GM12878 (cell line): ENCODE results near the gene CBFA2T3. TPM values are rescaled to one million over a fixed set of nuclear protein-coding genes. Genes with fewer than 3 reads are reported as not detected.

ENCODE experiments used
- ATAC-seq: fragments of 200-7000 bp; cut with Tn5 transposase; 3 replicates; pipeline ENCODE4 v1.9.1; 2020; ENCODE audit warnings: mild to moderate bottlenecking, moderate library complexity
- BruUV-seq: library from RNA; stranded (reverse); fragments of 400-500 nt; replicated peaks from 2 replicates; lab custom pipeline; 2021; lab: Mats Ljungman, UMichigan
- CTCF ChIA-PET: fragments of 300-600 bp; sonication (Branson Sonifier 250); formaldehyde crosslinking; extraction: SDS; loops from one replicate; lab custom pipeline; 2021; ENCODE audit warnings: inconsistent platforms; lab: Yijun Ruan, JAX
- POLR2A ChIA-PET: fragments of 350-600 bp; formaldehyde crosslinking; extraction: SDS; loops from one replicate; lab custom pipeline; 2021; ENCODE audit warnings: inconsistent platforms; lab: Charles Lee
- RAD21 ChIA-PET: fragments of 300-600 bp; sonication (Branson Sonifier 250); formaldehyde crosslinking; loops from one replicate; lab custom pipeline; 2023; ENCODE audit warnings: antibody characterized with exemption; ENCODE audit not compliant: unreplicated experiment; lab: Charles Lee
- SMC1A ChIA-PET: fragments of 300-600 bp; sonication (Branson Sonifier 250); formaldehyde crosslinking; loops from one replicate; lab custom pipeline; 2023; ENCODE audit not compliant: unreplicated experiment, uncharacterized antibody; lab: Charles Lee
- DNase-seq: peaks from one replicate; pipeline ENCODE4 v3.0.0-alpha.2; 2011; ENCODE audit warnings: low read depth, low spot score
- FAIRE-seq: peaks from 3 replicates; lab custom pipeline; 2011; peaks lifted over from hg19 to GRCh38; lab: Jason Lieb, UNC
- H2AFZ ChIP-seq: 2 replicates; pipeline ENCODE4 v1.6.0; 2011; ENCODE audit warnings: low read depth, low read length, control low read depth; ENCODE audit not compliant: control insufficient read depth
- H3K27ac ChIP-seq: 2 replicates; pipeline ENCODE4 v1.5.1; 2011; ENCODE audit warnings: control low read depth; ENCODE audit not compliant: control insufficient read depth, insufficient read depth
- H3K27me3 ChIP-seq, 2 experiments: replicated peaks in 1 of 2; 2 replicates each; pipeline versions ENCODE4 v1.6.0 to v1.6.1; 2011; ENCODE audit warnings: low read length in 1 of 2; ENCODE audit not compliant: control insufficient read depth in 2 of 2, insufficient read depth in 2 of 2
- H3K36me3 ChIP-seq, 2 experiments: 2 replicates each; pipeline ENCODE4 v1.5.1; 2011; ENCODE audit warnings: low read length in 1 of 2; ENCODE audit not compliant: control insufficient read depth in 2 of 2, insufficient read depth in 2 of 2
- H3K4me1 ChIP-seq: 2 replicates; pipeline ENCODE4 v1.6.1; 2011; ENCODE audit warnings: mild to moderate bottlenecking, low read length, moderate library complexity, mixed read lengths; ENCODE audit not compliant: control insufficient read depth, insufficient read depth
- H3K4me2 ChIP-seq: 2 replicates; pipeline ENCODE4 v1.6.0; 2011; ENCODE audit warnings: control low read depth; ENCODE audit not compliant: control insufficient read depth, insufficient read depth
- H3K4me3 ChIP-seq: fragments of 200-600 bp; sonication (generic); 2 replicates; pipeline ENCODE4 v1.5.1; 2016
- H3K79me2 ChIP-seq: 2 replicates; pipeline ENCODE4 v1.6.0; 2011; ENCODE audit warnings: low read length; ENCODE audit not compliant: control insufficient read depth, insufficient read depth
- H3K9ac ChIP-seq: 2 replicates; pipeline ENCODE4 v1.8.0; 2011; ENCODE audit warnings: low read length, control low read depth, mixed read lengths; ENCODE audit not compliant: control insufficient read depth, insufficient read depth
- H3K9me3 ChIP-seq: replicated peaks from 3 replicates; pipeline ENCODE4 v1.5.1; 2011; ENCODE audit warnings: mild to moderate bottlenecking, low read length; ENCODE audit not compliant: control insufficient read depth, insufficient read depth
- H4K20me1 ChIP-seq: 2 replicates; pipeline ENCODE4 v1.6.0; 2011; ENCODE audit not compliant: control insufficient read depth, insufficient read depth
- CEBPB ChIP-seq, 2 experiments: fragments of 150-350 bp in 1 of 2; IDR thresholded peaks; 2 replicates each; pipeline ENCODE4 v1.6.1; 2012 to 2014; ENCODE audit warnings: low read depth in 2 of 2, low read length in 2 of 2, borderline replicate concordance in 1 of 2, inconsistent platforms in 1 of 2
- FOXK2 ChIP-seq: fragments of 450-650 bp; IDR thresholded peaks from 2 replicates; pipeline ENCODE4 v1.6.1; 2017; ENCODE audit warnings: mild to moderate bottlenecking, moderate library complexity
- GATAD2B ChIP-seq: fragments of 450-650 bp; conservative IDR thresholded peaks from 2 replicates; pipeline ENCODE4 v1.6.1; 2017; ENCODE audit warnings: low read depth, mild to moderate bottlenecking, moderate library complexity
- NRF1 ChIP-seq: conservative IDR thresholded peaks from 2 replicates; pipeline ENCODE4 v1.6.1; 2011; ENCODE audit warnings: mild to moderate bottlenecking, low read depth, low read length, improper control_type of control experiment
- RELB ChIP-seq: fragments of 450-650 bp; IDR thresholded peaks from 2 replicates; pipeline ENCODE4 v1.6.1; 2017; ENCODE audit warnings: low read depth, mild to moderate bottlenecking, moderate library complexity
- RUNX3 ChIP-seq: IDR thresholded peaks from 2 replicates; pipeline ENCODE4 v1.6.1; 2012; ENCODE audit warnings: low read length, inconsistent platforms
- TBL1XR1 ChIP-seq: IDR thresholded peaks from 2 replicates; pipeline ENCODE4 v1.6.1; 2012; ENCODE audit warnings: low read depth, low read length, improper control_type of control experiment
- WRNIP1 ChIP-seq: IDR thresholded peaks from 2 replicates; pipeline ENCODE4 v1.6.1; 2011; ENCODE audit warnings: low read depth, low read length, improper control_type of control experiment, borderline replicate concordance
- WGBS: methylation state at CpG from one replicate; pipeline ENCODE4 v1.1.6; 2016; ENCODE audit warnings: low lambda C conversion rate; ENCODE audit not compliant: insufficient replicate concordance, insufficient coverage; ENCODE audit errors: missing lambda C conversion rate; 5-methylcytosine and 5-hydroxymethylcytosine counted together
- in situ Hi-C: fragments of 300-500 bp; cut with MboI; formaldehyde crosslinking; loops from 9 replicates; pipeline ENCODE4 v1.14.3; 2018; ENCODE audit warnings: mixed read lengths
- intact Hi-C: fragments of 100-400 bp; cut with micrococcal nuclease; formaldehyde crosslinking; loops from one replicate; pipeline ENCODE4 v1.14.2; 2022; ENCODE audit not compliant: unreplicated experiment
- polyA plus RNA-seq, 11 experiments: library from polyadenylated mRNA; depleted of rRNA in 4 of 11; unstranded in 6 of 11; stranded (reverse) in 5 of 11; fragments of >200 nt; fragmentation: Nextera tagmentation in 4 of 11; fragmentation: Illumina TruSeq in 1 of 11; extraction: Ambion mirVana in 4 of 11; extraction: Trizol in 1 of 11; gene quantifications; 1 replicate in 1 of 11; 2 replicates in 10 of 11; pipeline versions ENCODE4 v1.2.1 to v1.2.3, GENCODE V29; 2011 to 2016; ENCODE audit warnings: inconsistent platforms in 2 of 11, missing spikeins in 2 of 11, low read depth in 1 of 11
- total RNA-seq, 4 experiments: library from RNA; depleted of rRNA in 3 of 4; stranded (reverse); fragments of >200 nt in 3 of 4; fragmentation: Illumina TruSeq in 1 of 4; extraction: Trizol in 1 of 4; gene quantifications; 2 replicates each; pipeline versions ENCODE4 v1.2.1 to v1.2.3, GENCODE V29; 2013 to 2021
- TF ChIP-seq, protein P1 (sequence below): IDR thresholded peaks from 2 replicates; pipeline ENCODE4 v1.6.1; 2011; ENCODE audit warnings: borderline replicate concordance, low read depth, mild to moderate bottlenecking, moderate library complexity, low read length; ENCODE audit not compliant: insufficient read depth, poor library complexity, severe bottlenecking
- TF ChIP-seq, protein P2 (sequence below): fragments of 450-650 bp; IDR thresholded peaks from 2 replicates; pipeline ENCODE4 v1.6.1; 2016; ENCODE audit warnings: mild to moderate bottlenecking, moderate library complexity, borderline replicate concordance

CBFA2T3 gene
- total and polyA plus RNA-seq, 10 of the 15 experiments (the other 5 are each of a cell fraction or from before 2014, with no cell fraction given) = 0.69 to 42.6 (median 4.5) TPM

GRCh38 chr16:88847654-88848053, 129.4 kb downstream of the CBFA2T3 start:
- Histone ChIP-seq H3K9me3 (no peaks in the 10 kb centered on the region), H4K20me1 (no peaks in the 10 kb centered on the region), H3K4me2 (no peak overlapping the region), H3K36me3 (no peaks in the 10 kb centered on the region), H2AFZ (no peak overlapping the region), H3K4me3 (no peak overlapping the region), H3K9ac (no peak overlapping the region), H3K27me3 (no peaks in the 10 kb centered on the region), H3K27ac (no peak overlapping the region), H3K79me2 (no peaks in the 10 kb centered on the region)
- CTCF ChIA-PET = no interaction called here
- no peak for ATAC-seq
- BruUV-seq = no TSS peak
- in situ Hi-C loops = no loop called here
- FAIRE-seq = no peak
- RAD21 ChIA-PET = no interaction called here
- no peak for DNase-seq
- WGBS = 86% methylated on average over 18 of the region's 18 CpGs
- SMC1A ChIA-PET = no interaction called here
- intact Hi-C loops = no loop called here
- TF ChIP-seq RUNX3 (no peak), GATAD2B (no peak)
- TF ChIP-seq, all 136 proteins: peak for 0
- POLR2A ChIA-PET = no interaction called here
- no peaks in the 10 kb centered on the region for H3K4me1 ChIP-seq

DNA sequence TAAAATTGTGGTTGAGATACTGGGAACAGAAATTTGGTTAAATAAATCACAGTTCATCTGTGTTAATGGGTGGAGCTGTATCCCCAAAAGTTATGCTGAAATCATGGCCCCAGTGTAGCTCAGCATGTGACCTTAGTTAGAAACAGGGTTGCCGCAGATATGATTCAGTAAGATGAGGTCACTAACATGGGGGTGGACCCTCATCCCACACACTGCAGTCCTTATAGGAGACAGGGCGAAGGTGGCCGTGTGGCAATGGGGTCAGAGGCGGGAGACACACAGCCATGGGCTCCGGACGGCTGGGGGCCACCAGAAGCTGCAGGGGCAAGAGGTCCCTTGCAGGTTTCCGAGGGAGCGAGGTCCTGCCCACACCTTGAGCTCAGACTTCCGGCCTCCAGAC, 130.9 kb downstream of the CBFA2T3 start:
- no peaks in the 10 kb centered on the region for H3K79me2 ChIP-seq
- ChIA-PET SMC1A (interaction anchor here (0.5 kb wide), 1 partner anchor 9 kb away, joined by 3 read pairs; no protein-coding TSS in a partner anchor), CTCF (interaction anchor here (0.7 to 1.0 kb wide), 2 partner anchors 9 to 12 kb away, joined by 3 to 4 read pairs; no protein-coding TSS in a partner anchor), RAD21 (interaction anchor here (0.6 kb wide), 1 partner anchor 1070 kb away, joined by 3 read pairs; no protein-coding TSS in a partner anchor), POLR2A (interaction anchor here (0.7 kb wide), 1 partner anchor 268 kb away, joined by 8 read pairs; no protein-coding TSS in a partner anchor)
- no peak overlapping the region for H3K4me2 ChIP-seq
- BruUV-seq = no TSS peak
- in situ Hi-C loops (no loop called here), intact Hi-C loops (no loop called here)
- FAIRE-seq (no peak), DNase-seq (no peak), ATAC-seq (no peak)
- H3K36me3 ChIP-seq = no peaks in the 10 kb centered on the region
- no peaks in the 10 kb centered on the region for H3K4me1 ChIP-seq
- no peak overlapping the region for H3K9ac ChIP-seq
- H3K9me3 ChIP-seq = no peaks in the 10 kb centered on the region
- H3K27ac ChIP-seq = no peak overlapping the region
- H4K20me1 ChIP-seq = no peaks in the 10 kb centered on the region
- 87% methylated on average over 9 of the region's 9 CpGs for WGBS
- H2AFZ ChIP-seq = no peak overlapping the region
- H3K4me3 ChIP-seq = no peak overlapping the region
- H3K27me3 ChIP-seq = no peaks in the 10 kb centered on the region
- TF ChIP-seq, protein P1, sequence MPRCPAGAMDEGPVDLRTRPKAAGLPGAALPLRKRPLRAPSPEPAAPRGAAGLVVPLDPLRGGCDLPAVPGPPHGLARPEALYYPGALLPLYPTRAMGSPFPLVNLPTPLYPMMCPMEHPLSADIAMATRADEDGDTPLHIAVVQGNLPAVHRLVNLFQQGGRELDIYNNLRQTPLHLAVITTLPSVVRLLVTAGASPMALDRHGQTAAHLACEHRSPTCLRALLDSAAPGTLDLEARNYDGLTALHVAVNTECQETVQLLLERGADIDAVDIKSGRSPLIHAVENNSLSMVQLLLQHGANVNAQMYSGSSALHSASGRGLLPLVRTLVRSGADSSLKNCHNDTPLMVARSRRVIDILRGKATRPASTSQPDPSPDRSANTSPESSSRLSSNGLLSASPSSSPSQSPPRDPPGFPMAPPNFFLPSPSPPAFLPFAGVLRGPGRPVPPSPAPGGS = no peak
- TF ChIP-seq TBL1XR1 (no peak), NRF1 (no peak), RELB (no peak), FOXK2 (no peak), WRNIP1 (no peak), CEBPB (IDR thresholded peaks at IDR 0.05; ENCODE audit: borderline replicate concordance in 1 of 2, low read depth in 2 of 2, low read length in 2 of 2) (no peak)
- TF ChIP-seq, protein P2, sequence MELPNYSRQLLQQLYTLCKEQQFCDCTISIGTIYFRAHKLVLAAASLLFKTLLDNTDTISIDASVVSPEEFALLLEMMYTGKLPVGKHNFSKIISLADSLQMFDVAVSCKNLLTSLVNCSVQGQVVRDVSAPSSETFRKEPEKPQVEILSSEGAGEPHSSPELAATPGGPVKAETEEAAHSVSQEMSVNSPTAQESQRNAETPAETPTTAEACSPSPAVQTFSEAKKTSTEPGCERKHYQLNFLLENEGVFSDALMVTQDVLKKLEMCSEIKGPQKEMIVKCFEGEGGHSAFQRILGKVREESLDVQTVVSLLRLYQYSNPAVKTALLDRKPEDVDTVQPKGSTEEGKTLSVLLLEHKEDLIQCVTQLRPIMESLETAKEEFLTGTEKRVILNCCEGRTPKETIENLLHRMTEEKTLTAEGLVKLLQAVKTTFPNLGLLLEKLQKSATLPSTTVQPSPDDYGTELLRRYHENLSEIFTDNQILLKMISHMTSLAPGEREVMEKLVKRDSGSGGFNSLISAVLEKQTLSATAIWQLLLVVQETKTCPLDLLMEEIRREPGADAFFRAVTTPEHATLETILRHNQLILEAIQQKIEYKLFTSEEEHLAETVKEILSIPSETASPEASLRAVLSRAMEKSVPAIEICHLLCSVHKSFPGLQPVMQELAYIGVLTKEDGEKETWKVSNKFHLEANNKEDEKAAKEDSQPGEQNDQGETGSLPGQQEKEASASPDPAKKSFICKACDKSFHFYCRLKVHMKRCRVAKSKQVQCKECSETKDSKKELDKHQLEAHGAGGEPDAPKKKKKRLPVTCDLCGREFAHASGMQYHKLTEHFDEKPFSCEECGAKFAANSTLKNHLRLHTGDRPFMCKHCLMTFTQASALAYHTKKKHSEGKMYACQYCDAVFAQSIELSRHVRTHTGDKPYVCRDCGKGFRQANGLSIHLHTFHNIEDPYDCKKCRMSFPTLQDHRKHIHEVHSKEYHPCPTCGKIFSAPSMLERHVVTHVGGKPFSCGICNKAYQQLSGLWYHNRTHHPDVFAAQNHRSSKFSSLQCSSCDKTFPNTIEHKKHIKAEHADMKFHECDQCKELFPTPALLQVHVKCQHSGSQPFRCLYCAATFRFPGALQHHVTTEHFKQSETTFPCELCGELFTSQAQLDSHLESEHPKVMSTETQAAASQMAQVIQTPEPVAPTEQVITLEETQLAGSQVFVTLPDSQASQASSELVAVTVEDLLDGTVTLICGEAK = no peak
